ENCODE results near the gene NELFCD.

DNA sequence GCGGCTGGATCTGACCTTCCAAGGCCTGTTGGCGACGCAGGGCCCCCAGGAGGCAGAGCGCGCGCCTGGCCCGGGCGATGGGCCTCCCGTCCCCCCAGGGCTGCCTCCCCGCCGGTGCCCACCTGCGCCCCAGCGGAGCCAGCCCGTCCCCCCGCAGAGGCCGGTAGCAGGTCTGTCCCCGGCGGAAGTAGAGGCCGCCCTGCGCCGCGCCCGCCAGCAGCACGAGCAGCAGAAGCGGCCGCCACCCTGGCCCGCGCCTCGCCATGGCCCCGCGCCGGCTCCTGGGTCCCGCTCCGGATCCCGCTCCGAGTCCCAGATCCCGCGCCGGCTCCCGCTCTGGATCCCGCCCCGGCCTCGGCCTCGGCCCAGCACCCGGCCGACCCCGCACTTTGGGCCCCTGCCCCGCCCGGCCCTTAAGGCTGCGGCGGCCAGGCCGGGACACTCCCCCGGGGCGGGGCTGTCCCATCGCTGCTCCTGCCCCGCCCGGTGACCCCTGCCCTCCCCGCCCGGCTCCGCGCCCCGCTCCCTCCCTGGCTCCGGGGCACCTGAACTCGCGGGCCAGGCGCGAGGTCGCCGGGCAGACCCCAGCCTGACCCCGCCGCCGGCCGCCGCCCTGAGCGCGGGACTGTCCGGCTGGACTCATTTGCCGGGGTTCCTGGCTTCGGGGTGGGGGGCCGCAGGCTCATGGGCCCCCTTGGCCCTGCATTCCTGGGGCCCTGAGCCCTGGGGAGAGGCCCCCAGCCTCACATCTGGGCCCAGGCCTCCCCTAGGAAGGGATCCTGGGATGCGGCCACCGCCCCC lies 26.0 kb downstream of the NELFCD start, which contains the start of gene CTSZ:
- TF ChIP-seq, protein P1, sequence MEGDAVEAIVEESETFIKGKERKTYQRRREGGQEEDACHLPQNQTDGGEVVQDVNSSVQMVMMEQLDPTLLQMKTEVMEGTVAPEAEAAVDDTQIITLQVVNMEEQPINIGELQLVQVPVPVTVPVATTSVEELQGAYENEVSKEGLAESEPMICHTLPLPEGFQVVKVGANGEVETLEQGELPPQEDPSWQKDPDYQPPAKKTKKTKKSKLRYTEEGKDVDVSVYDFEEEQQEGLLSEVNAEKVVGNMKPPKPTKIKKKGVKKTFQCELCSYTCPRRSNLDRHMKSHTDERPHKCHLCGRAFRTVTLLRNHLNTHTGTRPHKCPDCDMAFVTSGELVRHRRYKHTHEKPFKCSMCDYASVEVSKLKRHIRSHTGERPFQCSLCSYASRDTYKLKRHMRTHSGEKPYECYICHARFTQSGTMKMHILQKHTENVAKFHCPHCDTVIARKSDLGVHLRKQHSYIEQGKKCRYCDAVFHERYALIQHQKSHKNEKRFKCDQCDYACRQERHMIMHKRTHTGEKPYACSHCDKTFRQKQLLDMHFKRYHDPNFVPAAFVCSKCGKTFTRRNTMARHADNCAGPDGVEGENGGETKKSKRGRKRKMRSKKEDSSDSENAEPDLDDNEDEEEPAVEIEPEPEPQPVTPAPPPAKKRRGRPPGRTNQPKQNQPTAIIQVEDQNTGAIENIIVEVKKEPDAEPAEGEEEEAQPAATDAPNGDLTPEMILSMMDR (IDR thresholded peaks at IDR 0.05 in 4 of 5, conservative IDR thresholded peaks at IDR 0.05 in 1 of 5): no peak
- TF ChIP-seq POLR2A (IDR thresholded peaks at IDR 0.05): peak in 1 of 2 donors; percentile 56
